Measurements from ENCODE around the gene ATG2A.

ATG2A gene

GRCh38 chr11:64879244-64879900 is 37.6 kb downstream of the ATG2A start:
- no peaks in the 10 kb centered on the region for H3K9me3 ChIP-seq (ENCODE audit: control insufficient read depth in 2 of 2, low read length in 2 of 2)
- H3K4me3 ChIP-seq (ENCODE audit: low read length in 2 of 2) = peak overlapping the region; percentile 85 to 86
- H3K4me1 ChIP-seq (ENCODE audit: control insufficient read depth in 2 of 2, insufficient read depth in 2 of 2, low read length in 2 of 2) = peaks cover 39 to 48% of the 10 kb centered on the region in 2 donors
- peak overlapping the region; percentile 88 to 98 for H3K9ac ChIP-seq (ENCODE audit: low read depth in 1 of 2, low read length in 2 of 2)
- peak overlapping the region; percentile 94 to 96 for H3K27ac ChIP-seq (ENCODE audit: low read depth in 2 of 2, low read length in 2 of 2)
- H3K36me3 ChIP-seq (ENCODE audit: control insufficient read depth in 2 of 2, insufficient read depth in 2 of 2, low read length in 2 of 2) = peaks cover 4 to 7% of the 10 kb centered on the region in 2 donors
- no peaks in the 10 kb centered on the region for H3K27me3 ChIP-seq (ENCODE audit: control insufficient read depth in 2 of 2, insufficient read depth in 2 of 2, low read length in 2 of 2)

DNA sequence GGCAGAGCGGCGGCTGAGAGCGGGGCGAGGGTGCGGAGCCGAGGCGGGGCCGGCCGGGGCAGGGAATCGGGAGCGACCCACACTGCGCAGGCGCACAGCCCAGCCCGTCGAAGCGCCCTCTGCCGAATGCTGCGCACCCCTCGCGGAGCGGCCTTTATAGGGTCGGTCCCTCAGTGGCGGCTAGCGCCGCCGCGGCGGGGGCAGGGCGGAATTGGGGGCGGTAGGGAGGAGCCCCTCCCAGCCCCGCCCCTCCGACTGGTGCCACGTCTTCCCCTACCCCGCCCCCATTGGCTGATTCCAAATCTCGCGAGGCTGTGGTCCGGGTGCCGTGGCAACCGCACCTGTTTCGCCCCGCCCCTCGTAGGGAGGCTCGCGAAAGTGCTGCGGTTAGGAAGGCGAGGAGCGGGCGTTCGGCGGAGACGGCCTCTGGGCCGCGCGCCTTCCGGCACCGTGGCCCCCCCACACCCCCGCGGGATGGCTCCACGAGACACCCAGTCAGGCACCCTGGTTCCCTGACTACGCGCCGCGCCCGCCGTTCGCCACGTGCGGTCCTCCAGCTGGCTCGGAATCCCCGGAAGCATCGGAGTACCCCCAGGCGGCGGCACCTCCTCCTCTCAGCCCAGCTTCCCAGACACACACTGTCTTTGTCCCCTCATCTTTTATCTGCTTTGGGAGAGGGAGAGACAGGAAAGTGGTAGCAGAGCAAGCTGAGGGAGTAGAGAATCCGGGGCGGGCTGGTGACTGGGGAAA is 38.3 kb downstream of the ATG2A start, which contains the start of gene EHD1:
EHD1 (minus strand) TSS at position 128 of the 750 bp plus-strand sequence. CDS start 157 bp downstream, outside the sequence.
- H3K27me3 ChIP-seq (ENCODE audit: control insufficient read depth in 2 of 2, insufficient read depth in 2 of 2, low read length in 2 of 2) = no peaks in the 10 kb centered on the region
- peaks cover 7 to 8% of the 10 kb centered on the region in 2 donors for H3K36me3 ChIP-seq (ENCODE audit: control insufficient read depth in 2 of 2, insufficient read depth in 2 of 2, low read length in 2 of 2)
- H3K4me3 ChIP-seq (ENCODE audit: low read length in 2 of 2) = peak within 1 kb of the TSS; percentile 97 to 99
- H3K9me3 ChIP-seq (ENCODE audit: control insufficient read depth in 2 of 2, low read length in 2 of 2) = no peaks in the 10 kb centered on the region
- peak within 1 kb of the TSS; percentile 94 to 96 for H3K27ac ChIP-seq (ENCODE audit: low read depth in 2 of 2, low read length in 2 of 2)
- peaks cover 41 to 50% of the 10 kb centered on the region in 2 donors for H3K4me1 ChIP-seq (ENCODE audit: control insufficient read depth in 2 of 2, insufficient read depth in 2 of 2, low read length in 2 of 2)
- peak within 1 kb of the TSS; percentile 96 to 98 for H3K9ac ChIP-seq (ENCODE audit: low read depth in 1 of 2, low read length in 2 of 2)

DNA sequence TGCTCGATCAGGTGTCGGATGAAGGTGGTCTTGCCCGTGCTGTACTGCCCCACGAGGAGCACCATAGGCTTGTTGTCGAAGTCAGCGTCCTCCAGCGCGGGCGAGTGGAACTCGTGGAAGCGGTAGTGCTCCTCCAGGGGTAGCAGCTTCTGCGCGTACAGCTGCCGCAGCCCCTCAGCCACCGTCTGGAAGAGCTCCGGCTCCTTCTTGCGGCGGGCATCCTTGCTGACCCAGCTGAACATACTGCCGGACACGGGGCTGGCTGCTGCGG is 38.9 kb downstream of the ATG2A start:
- no peaks in the 10 kb centered on the region for H3K27me3 ChIP-seq (ENCODE audit: control insufficient read depth in 2 of 2, insufficient read depth in 2 of 2, low read length in 2 of 2)
- H3K9me3 ChIP-seq (ENCODE audit: control insufficient read depth in 2 of 2, low read length in 2 of 2) = no peaks in the 10 kb centered on the region
- H3K4me1 ChIP-seq (ENCODE audit: control insufficient read depth in 2 of 2, insufficient read depth in 2 of 2, low read length in 2 of 2) = peaks cover 45 to 53% of the 10 kb centered on the region in 2 donors
- H3K36me3 ChIP-seq (ENCODE audit: control insufficient read depth in 2 of 2, insufficient read depth in 2 of 2, low read length in 2 of 2) = peaks cover 10 to 13% of the 10 kb centered on the region in 2 donors
- peak overlapping the region; percentile 84 to 94 for H3K27ac ChIP-seq (ENCODE audit: low read depth in 2 of 2, low read length in 2 of 2)
- H3K4me3 ChIP-seq (ENCODE audit: low read length in 2 of 2) = peak overlapping the region; percentile 97 to 99
- H3K9ac ChIP-seq (ENCODE audit: low read depth in 1 of 2, low read length in 2 of 2) = peak overlapping the region; percentile 96

DNA sequence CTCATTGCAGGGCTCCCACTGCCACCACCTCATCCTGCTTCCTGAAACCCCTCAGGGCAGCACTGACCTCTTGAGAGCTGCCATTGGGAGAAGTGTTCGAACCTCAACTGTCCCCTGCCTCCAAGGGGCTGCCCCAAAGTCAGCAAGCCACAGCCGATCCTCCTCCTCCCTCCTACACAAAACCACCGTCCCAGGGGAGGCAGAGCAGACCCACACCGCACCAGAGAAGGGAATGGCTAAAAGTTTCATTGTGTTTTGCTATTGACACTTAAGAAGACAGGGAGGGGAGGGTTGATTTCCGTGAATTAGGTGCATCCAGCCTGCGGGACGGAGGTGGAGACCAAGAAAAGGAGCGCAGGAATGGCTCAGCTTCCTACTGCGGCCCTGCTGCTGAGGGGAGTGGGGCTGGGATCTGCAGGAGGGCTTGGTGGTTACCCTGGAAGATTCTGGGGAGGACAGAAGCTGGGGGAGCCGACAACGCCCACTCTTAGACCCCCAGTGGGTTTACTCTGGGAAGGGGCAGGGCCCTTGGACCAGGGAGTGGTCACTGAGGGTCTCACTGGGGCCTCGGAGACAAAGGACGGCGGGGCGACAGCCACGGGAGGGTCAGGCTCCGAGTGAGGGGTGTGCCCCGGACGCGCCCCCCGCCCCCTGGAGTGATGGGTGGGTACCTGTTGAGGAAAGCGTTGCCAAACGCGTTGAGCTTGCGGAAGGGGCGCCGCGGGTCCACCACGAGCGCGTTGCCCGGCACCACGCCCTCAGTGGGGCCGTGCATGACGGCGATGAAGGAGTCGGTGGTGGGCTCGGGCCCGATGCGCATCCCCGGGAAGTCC is 39.4 kb downstream of the ATG2A start:
- H3K4me1 ChIP-seq (ENCODE audit: control insufficient read depth in 2 of 2, insufficient read depth in 2 of 2, low read length in 2 of 2) = peaks cover 49 to 59% of the 10 kb centered on the region in 2 donors

DNA sequence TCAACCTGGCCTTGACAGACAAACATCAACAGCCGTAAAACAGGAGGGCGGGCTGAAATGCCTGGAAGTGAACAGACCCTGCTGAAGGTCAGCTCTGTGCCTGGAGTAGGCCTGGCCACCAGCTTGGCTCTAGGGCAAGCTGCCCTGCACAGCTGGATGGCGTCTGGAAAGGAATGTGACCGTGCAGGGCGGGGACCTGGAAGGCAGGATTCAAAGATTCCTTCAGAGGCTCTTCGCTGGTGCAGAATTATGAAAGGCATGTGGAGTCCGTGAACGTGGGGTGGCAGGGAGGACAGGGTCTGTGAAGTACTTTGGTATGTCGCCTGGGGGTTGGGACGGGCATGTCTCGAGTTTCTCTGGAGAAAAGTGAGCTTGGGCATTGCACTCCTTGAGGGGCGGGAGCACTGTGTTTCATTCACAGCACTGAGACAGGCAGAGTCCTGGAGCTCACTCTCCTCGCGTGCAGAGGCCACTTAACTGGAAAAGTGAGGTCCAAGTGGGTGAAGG is 40.1 kb downstream of the ATG2A start:
- peaks cover 56 to 64% of the 10 kb centered on the region in 2 donors for H3K4me1 ChIP-seq (ENCODE audit: control insufficient read depth in 2 of 2, insufficient read depth in 2 of 2, low read length in 2 of 2)
- peaks cover 14 to 19% of the 10 kb centered on the region in 2 donors for H3K36me3 ChIP-seq (ENCODE audit: control insufficient read depth in 2 of 2, insufficient read depth in 2 of 2, low read length in 2 of 2)
- H3K27ac ChIP-seq (ENCODE audit: low read depth in 2 of 2, low read length in 2 of 2) = peak overlapping the region; percentile 84 to 94
- peak overlapping the region; percentile 96 for H3K9ac ChIP-seq (ENCODE audit: low read depth in 1 of 2, low read length in 2 of 2)
- no peaks in the 10 kb centered on the region for H3K9me3 ChIP-seq (ENCODE audit: control insufficient read depth in 2 of 2, low read length in 2 of 2)
- H3K4me3 ChIP-seq (ENCODE audit: low read length in 2 of 2) = peak overlapping the region; percentile 97 to 99
- H3K27me3 ChIP-seq (ENCODE audit: control insufficient read depth in 2 of 2, insufficient read depth in 2 of 2, low read length in 2 of 2) = no peaks in the 10 kb centered on the region

More for the DNA sequence above, 39.4 kb downstream of the ATG2A start:
- Histone ChIP-seq H3K9me3 (ENCODE audit: control insufficient read depth in 2 of 2, low read length in 2 of 2) (no peaks in the 10 kb centered on the region), H3K9ac (ENCODE audit: low read depth in 1 of 2, low read length in 2 of 2) (peak overlapping the region; percentile 96), H3K36me3 (ENCODE audit: control insufficient read depth in 2 of 2, insufficient read depth in 2 of 2, low read length in 2 of 2) (peaks cover 14 to 17% of the 10 kb centered on the region in 2 donors), H3K27me3 (ENCODE audit: control insufficient read depth in 2 of 2, insufficient read depth in 2 of 2, low read length in 2 of 2) (no peaks in the 10 kb centered on the region), H3K27ac (ENCODE audit: low read depth in 2 of 2, low read length in 2 of 2) (peak overlapping the region; percentile 84 to 94), H3K4me3 (ENCODE audit: low read length in 2 of 2) (peak overlapping the region; percentile 97 to 99)

GRCh38 chr11:64876229-64876750 is 40.7 kb downstream of the ATG2A start:
- H3K27me3 ChIP-seq (ENCODE audit: control insufficient read depth in 2 of 2, insufficient read depth in 2 of 2, low read length in 2 of 2) = no peaks in the 10 kb centered on the region
- H3K9ac ChIP-seq (ENCODE audit: low read depth in 1 of 2, low read length in 2 of 2) = peak overlapping the region; percentile 96
- H3K4me3 ChIP-seq (ENCODE audit: low read length in 2 of 2) = peak overlapping the region; percentile 97 to 99
- H3K9me3 ChIP-seq (ENCODE audit: control insufficient read depth in 2 of 2, low read length in 2 of 2) = no peaks in the 10 kb centered on the region
- H3K27ac ChIP-seq (ENCODE audit: low read depth in 2 of 2, low read length in 2 of 2) = peak overlapping the region; percentile 84 to 94
- H3K4me1 ChIP-seq (ENCODE audit: control insufficient read depth in 2 of 2, insufficient read depth in 2 of 2, low read length in 2 of 2) = peaks cover 62 to 70% of the 10 kb centered on the region in 2 donors
- peaks cover 15 to 24% of the 10 kb centered on the region in 2 donors for H3K36me3 ChIP-seq (ENCODE audit: control insufficient read depth in 2 of 2, insufficient read depth in 2 of 2, low read length in 2 of 2)

DNA sequence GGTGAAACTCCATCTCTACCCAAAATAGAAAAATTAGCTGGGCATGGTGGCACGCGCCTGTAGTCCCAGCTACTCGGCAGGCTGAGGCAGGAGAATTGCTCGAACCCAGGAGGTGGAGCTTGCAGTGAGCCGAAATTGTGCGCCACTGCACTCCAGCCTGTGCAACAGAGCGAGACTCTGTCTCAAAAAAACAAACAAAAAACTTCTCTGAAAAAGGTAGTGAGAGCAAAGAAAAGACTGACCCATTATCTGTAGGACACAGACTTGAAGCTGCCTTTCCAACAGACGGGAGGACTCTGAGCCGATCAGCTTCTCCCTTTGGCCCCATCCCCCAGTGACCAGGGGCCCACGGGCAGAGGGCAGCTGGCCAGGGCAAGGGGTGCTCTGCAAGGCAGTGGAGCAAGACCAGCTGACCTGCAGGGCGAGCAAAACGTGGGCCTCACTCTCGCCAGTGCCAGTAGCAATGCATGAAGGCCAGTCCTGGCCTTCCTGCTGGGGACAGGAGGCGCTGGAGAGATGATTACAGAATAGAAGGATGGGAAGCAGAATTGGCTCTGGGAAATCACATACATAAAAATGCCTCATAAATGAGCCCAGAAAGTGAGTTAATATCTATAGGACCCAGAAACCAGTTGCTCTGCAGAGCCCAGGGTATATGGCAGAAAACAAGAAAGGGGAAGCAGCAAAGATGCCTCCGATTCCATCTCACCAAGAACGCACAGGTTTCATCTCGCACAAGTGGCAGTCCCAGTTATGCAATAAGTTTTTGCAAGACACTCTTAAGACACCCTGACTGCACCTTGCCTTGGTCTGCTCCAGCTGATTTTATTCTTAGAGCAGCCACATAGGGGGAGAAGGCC is 41.4 kb downstream of the ATG2A start:
- H3K9me3 ChIP-seq (ENCODE audit: control insufficient read depth in 2 of 2, low read length in 2 of 2) = no peaks in the 10 kb centered on the region
- no peaks in the 10 kb centered on the region for H3K27me3 ChIP-seq (ENCODE audit: control insufficient read depth in 2 of 2, insufficient read depth in 2 of 2, low read length in 2 of 2)
- H3K27ac ChIP-seq (ENCODE audit: low read depth in 2 of 2, low read length in 2 of 2) = peak overlapping the region; percentile 36 to 94
- H3K4me1 ChIP-seq (ENCODE audit: control insufficient read depth in 2 of 2, insufficient read depth in 2 of 2, low read length in 2 of 2) = peaks cover 68 to 73% of the 10 kb centered on the region in 2 donors
- H3K9ac ChIP-seq (ENCODE audit: low read depth in 1 of 2, low read length in 2 of 2) = peak overlapping the region; percentile 96
- H3K4me3 ChIP-seq (ENCODE audit: low read length in 2 of 2) = peak overlapping the region; percentile 97 to 99
- peaks cover 20 to 30% of the 10 kb centered on the region in 2 donors for H3K36me3 ChIP-seq (ENCODE audit: control insufficient read depth in 2 of 2, insufficient read depth in 2 of 2, low read length in 2 of 2)

- Histone ChIP-seq H3K27me3 (ENCODE audit: control insufficient read depth in 2 of 2, insufficient read depth in 2 of 2, low read length in 2 of 2) (no peaks in the 10 kb centered on the region), H3K27ac (ENCODE audit: low read depth in 2 of 2, low read length in 2 of 2) (peak overlapping the region; percentile 21 to 58), H3K4me3 (ENCODE audit: low read length in 2 of 2) (peak overlapping the region in 1 of 2 donors; percentile 61), H3K36me3 (ENCODE audit: control insufficient read depth in 2 of 2, insufficient read depth in 2 of 2, low read length in 2 of 2) (peaks cover 23 to 31% of the 10 kb centered on the region in 2 donors), H3K4me1 (ENCODE audit: control insufficient read depth in 2 of 2, insufficient read depth in 2 of 2, low read length in 2 of 2) (peaks cover 75 to 78% of the 10 kb centered on the region in 2 donors), H3K9ac (ENCODE audit: low read depth in 1 of 2, low read length in 2 of 2) (peak overlapping the region; percentile 25 to 38), H3K9me3 (ENCODE audit: control insufficient read depth in 2 of 2, low read length in 2 of 2) (no peaks in the 10 kb centered on the region)
These were observed 42.4 kb downstream of the ATG2A start for GRCh38 chr11:64874308-64875240.

All from mucosa of rectum (tissue), 2 donors.